Mesendoderm (in vitro differentiated cells): ENCODE data around the gene MRPL20.
A peak's percentile ranks its signal among the peaks of the same experiment; 100 is the strongest.
"Not testable (repeated sequence)": the region's sequence is repeated elsewhere in the genome, so short reads cannot be mapped to it uniquely, and the experiment has no call there.

ENCODE experiments used
- DNase-seq: peaks from one replicate; pipeline ENCODE4 v3.0.0; 2013
- H2AK5ac ChIP-seq: 2 replicates; pipeline ENCODE4 v1.6.1; 2013; ENCODE audit warnings: low read length, inconsistent platforms
- H2BK120ac ChIP-seq: 2 replicates; pipeline ENCODE4 v1.6.1; 2013; ENCODE audit warnings: low read depth, mild to moderate bottlenecking, low read length, moderate library complexity, mixed read lengths
- H2BK15ac ChIP-seq: replicated peaks from 2 replicates; pipeline ENCODE4 v1.6.1; 2013; ENCODE audit warnings: low read depth, mild to moderate bottlenecking, moderate library complexity
- H2BK5ac ChIP-seq: 2 replicates; pipeline ENCODE4 v1.6.1; 2013; ENCODE audit warnings: low read length, inconsistent platforms
- H3K18ac ChIP-seq: 2 replicates; pipeline ENCODE4 v1.6.1; 2013; ENCODE audit warnings: mild to moderate bottlenecking, low read length, mixed read lengths
- H3K23ac ChIP-seq: one replicate; pipeline ENCODE4 v1.6.1; 2013; ENCODE audit warnings: low read length
- H3K27ac ChIP-seq: 2 replicates; pipeline ENCODE4 v1.5.1; 2013; ENCODE audit warnings: low read depth, mild to moderate bottlenecking, inconsistent platforms, low read length, moderate library complexity
- H3K27me3 ChIP-seq: 2 replicates; pipeline ENCODE4 v1.6.1; 2013; ENCODE audit warnings: low read length, control low read depth, mild to moderate bottlenecking, inconsistent platforms; ENCODE audit not compliant: insufficient read depth, poor library complexity
- H3K36me3 ChIP-seq: 2 replicates; pipeline ENCODE4 v1.6.1; 2013; ENCODE audit warnings: low read length, inconsistent platforms; ENCODE audit not compliant: control insufficient read depth, insufficient read depth
- H3K4ac ChIP-seq: one replicate; pipeline ENCODE4 v1.6.1; 2013; ENCODE audit warnings: low read depth, mild to moderate bottlenecking, low read length, moderate library complexity
- H3K4me1 ChIP-seq: 2 replicates; pipeline ENCODE4 v1.6.1; 2013; ENCODE audit warnings: low read depth, low read length, inconsistent platforms; ENCODE audit not compliant: control insufficient read depth
- H3K4me2 ChIP-seq: 2 replicates; pipeline ENCODE4 v1.6.1; 2013; ENCODE audit warnings: low read length
- H3K4me3 ChIP-seq: 2 replicates; pipeline ENCODE4 v1.5.1; 2013; ENCODE audit warnings: mild to moderate bottlenecking, low read length
- H3K56ac ChIP-seq: one replicate; pipeline ENCODE4 v1.6.1; 2013; ENCODE audit warnings: low read length
- H3K79me1 ChIP-seq: 2 replicates; pipeline ENCODE4 v1.6.1; 2013; ENCODE audit warnings: low read length, inconsistent platforms
- H3K79me2 ChIP-seq: 2 replicates; pipeline ENCODE4 v1.6.1; 2013; ENCODE audit warnings: mild to moderate bottlenecking, low read length; ENCODE audit not compliant: control insufficient read depth, insufficient read depth
- H3K9ac ChIP-seq: 2 replicates; pipeline ENCODE4 v1.6.1; 2013; ENCODE audit warnings: low read length, inconsistent platforms
- H4K5ac ChIP-seq: one replicate; pipeline ENCODE4 v1.6.1; 2013; ENCODE audit warnings: low read length
- H4K8ac ChIP-seq: one replicate; pipeline ENCODE4 v1.6.1; 2013; ENCODE audit warnings: low read depth, mild to moderate bottlenecking, control low read depth, low read length, moderate library complexity
- WGBS: extraction: QIAGEN DNeasy Blood & Tissue Kit; methylation state at CpG from one replicate; pipeline ENCODE4 v1.1.7; 2013; ENCODE audit warnings: low lambda C conversion rate, missing lambda C conversion rate; ENCODE audit not compliant: insufficient coverage; ENCODE audit errors: extremely low coverage; 5-methylcytosine and 5-hydroxymethylcytosine counted together

MRPL20 gene

GRCh38 chr1:1370771-1371300 is 36.3 kb downstream of the MRPL20 start:
- Histone ChIP-seq H2AK5ac (no peak overlapping the region), H3K4me2 (no peak overlapping the region), H3K27ac (no peak overlapping the region), H3K79me1 (peaks cover 7% of the 10 kb centered on the region), H4K5ac (no peak overlapping the region), H4K8ac (no peak overlapping the region), H2BK15ac (no peak overlapping the region), H3K27me3 (no peaks in the 10 kb centered on the region), H3K4me3 (no peak overlapping the region), H2BK5ac (no peak overlapping the region), H3K18ac (no peak overlapping the region), H3K4ac (no peak overlapping the region), H3K79me2 (peaks cover 10% of the 10 kb centered on the region), H3K9ac (no peak overlapping the region), H2BK120ac (no peak overlapping the region), H3K56ac (no peak overlapping the region), H3K4me1 (no peaks in the 10 kb centered on the region), H3K36me3 (no peaks in the 10 kb centered on the region), H3K23ac (no peak overlapping the region)
- no peak for DNase-seq
- WGBS, result no CpG with 5 or more reads among the region's 16 CpGs

GRCh38 chr1:1370094-1370493 is 37.0 kb downstream of the MRPL20 start:
- H3K4me1 ChIP-seq, H3K27ac ChIP-seq, H4K8ac ChIP-seq, H2BK120ac ChIP-seq, H3K27me3 ChIP-seq, H3K18ac ChIP-seq, H3K79me2 ChIP-seq, H3K4me2 ChIP-seq, H2BK15ac ChIP-seq, H2BK5ac ChIP-seq, H3K79me1 ChIP-seq, H3K23ac ChIP-seq, DNase-seq, H2AK5ac ChIP-seq, H3K9ac ChIP-seq, H3K4me3 ChIP-seq, H4K5ac ChIP-seq, H3K56ac ChIP-seq, H3K36me3 ChIP-seq, H3K4ac ChIP-seq: not testable (repeated sequence)
- no CpG with 5 or more reads among the region's 14 CpGs for WGBS

GRCh38 chr1:1367315-1367714 is 39.8 kb downstream of the MRPL20 start:
- no peak overlapping the region for H4K5ac ChIP-seq
- no peak for DNase-seq
- H3K79me1 ChIP-seq, result no peaks in the 10 kb centered on the region
- no peak overlapping the region for H3K9ac ChIP-seq
- no peak overlapping the region for H3K18ac ChIP-seq
- no peak overlapping the region for H2BK15ac ChIP-seq
- no peaks in the 10 kb centered on the region for H3K27me3 ChIP-seq
- no peak overlapping the region for H2AK5ac ChIP-seq
- no peak overlapping the region for H3K4me3 ChIP-seq
- no peak overlapping the region for H3K56ac ChIP-seq
- H3K79me2 ChIP-seq, result no peaks in the 10 kb centered on the region
- 100% methylated on average over 5 of the region's 5 CpGs for WGBS
- H2BK5ac ChIP-seq, result no peak overlapping the region
- H3K27ac ChIP-seq, result no peak overlapping the region
- H3K36me3 ChIP-seq, result no peaks in the 10 kb centered on the region
- H4K8ac ChIP-seq, result no peak overlapping the region
- no peaks in the 10 kb centered on the region for H3K4me1 ChIP-seq
- no peak overlapping the region for H3K23ac ChIP-seq
- no peak overlapping the region for H2BK120ac ChIP-seq
- H3K4me2 ChIP-seq, result no peak overlapping the region
- H3K4ac ChIP-seq, result no peak overlapping the region

- Histone ChIP-seq H3K23ac (no peak overlapping the region), H3K9ac (no peak overlapping the region), H3K36me3 (no peaks in the 10 kb centered on the region), H2BK120ac (no peak overlapping the region), H3K4me3 (peak overlapping the region; percentile 15), H3K27me3 (no peaks in the 10 kb centered on the region), H4K8ac (no peak overlapping the region), H3K56ac (no peak overlapping the region), H3K79me1 (no peaks in the 10 kb centered on the region), H3K4ac (no peak overlapping the region), H2AK5ac (no peak overlapping the region), H3K4me2 (no peak overlapping the region), H3K79me2 (no peaks in the 10 kb centered on the region), H2BK15ac (no peak overlapping the region), H3K18ac (no peak overlapping the region), H3K4me1 (no peaks in the 10 kb centered on the region), H4K5ac (no peak overlapping the region), H3K27ac (no peak overlapping the region), H2BK5ac (no peak overlapping the region)
- DNase-seq, result no peak
- 100% methylated on average over 3 of the region's 3 CpGs for WGBS
Measured at GRCh38 chr1:1366699-1367066, 40.4 kb downstream of the MRPL20 start.

- Histone ChIP-seq H3K79me2 (no peaks in the 10 kb centered on the region), H4K8ac (no peak overlapping the region), H3K18ac (no peak overlapping the region), H3K27me3 (no peaks in the 10 kb centered on the region), H3K56ac (no peak overlapping the region), H2BK15ac (no peak overlapping the region), H2BK5ac (no peak overlapping the region), H3K36me3 (no peaks in the 10 kb centered on the region), H3K4me3 (peak overlapping the region; percentile 15), H3K4ac (no peak overlapping the region), H3K4me1 (no peaks in the 10 kb centered on the region), H3K79me1 (no peaks in the 10 kb centered on the region), H3K9ac (no peak overlapping the region), H3K27ac (no peak overlapping the region), H2BK120ac (no peak overlapping the region), H2AK5ac (no peak overlapping the region), H3K23ac (no peak overlapping the region), H4K5ac (no peak overlapping the region), H3K4me2 (no peak overlapping the region)
- DNase-seq, result no peak
- 100% methylated on average over 10 of the region's 10 CpGs for WGBS
Measured at GRCh38 chr1:1365875-1366698, 41.0 kb downstream of the MRPL20 start.

- Histone ChIP-seq H3K79me2 (no peaks in the 10 kb centered on the region), H4K8ac (no peak overlapping the region), H3K4me2 (no peak overlapping the region), H3K4ac (no peak overlapping the region), H3K9ac (no peak overlapping the region), H2AK5ac (no peak overlapping the region), H3K23ac (no peak overlapping the region), H3K18ac (no peak overlapping the region), H3K56ac (no peak overlapping the region), H2BK5ac (no peak overlapping the region), H3K79me1 (no peaks in the 10 kb centered on the region), H4K5ac (no peak overlapping the region), H2BK120ac (no peak overlapping the region), H3K4me1 (peaks cover 3% of the 10 kb centered on the region), H3K4me3 (no peak overlapping the region), H3K27me3 (no peaks in the 10 kb centered on the region), H3K36me3 (no peaks in the 10 kb centered on the region), H2BK15ac (no peak overlapping the region), H3K27ac (no peak overlapping the region)
- no CpG with 5 or more reads among the region's 14 CpGs for WGBS
- DNase-seq, result no peak
Measured at GRCh38 chr1:1364266-1364665, 42.8 kb downstream of the MRPL20 start.
